HG02678 (cell line): Measurements from ENCODE around the gene ZNF385B.

Experiments
- ATAC-seq: cut with Tn5 transposase; IDR thresholded peaks from one replicate; pipeline ENCODE4 v1.9.1; 2021; ENCODE audit warnings: mild to moderate bottlenecking, moderate library complexity; ENCODE audit not compliant: unreplicated experiment

The ZNF385B gene

GRCh38 chr2:179691235-179691634 is 170.2 kb downstream of the ZNF385B start:
- no peak for ATAC-seq

- ATAC-seq: no peak
These were observed 174.6 kb downstream of the ZNF385B start for GRCh38 chr2:179686718-179687342.

GRCh38 chr2:179686069-179686468 is 175.3 kb downstream of the ZNF385B start:
- ATAC-seq: no peak

- ATAC-seq: no peak
These were observed 176.3 kb downstream of the ZNF385B start for GRCh38 chr2:179685146-179685545.

GRCh38 chr2:179682756-179683155 is 178.7 kb downstream of the ZNF385B start:
- no peak for ATAC-seq

- ATAC-seq: no peak
These were observed 183.5 kb downstream of the ZNF385B start for GRCh38 chr2:179677746-179678505.

- no peak for ATAC-seq
These were observed 184.2 kb downstream of the ZNF385B start for GRCh38 chr2:179677077-179677688.

GRCh38 chr2:179675435-179675834 is 186.0 kb downstream of the ZNF385B start:
- no peak for ATAC-seq

- no peak for ATAC-seq
These were observed 190.1 kb downstream of the ZNF385B start for GRCh38 chr2:179671043-179671981.

- no peak for ATAC-seq
These were observed 192.2 kb downstream of the ZNF385B start for GRCh38 chr2:179669196-179669595.

GRCh38 chr2:179664972-179665812 is 196.2 kb downstream of the ZNF385B start:
- ATAC-seq: no peak

- no peak for ATAC-seq
These were observed 199.4 kb downstream of the ZNF385B start for GRCh38 chr2:179661986-179662385.

- ATAC-seq: no peak
These were observed 204.3 kb downstream of the ZNF385B start for GRCh38 chr2:179657068-179657595.

- ATAC-seq: no peak
These were observed 205.8 kb downstream of the ZNF385B start for GRCh38 chr2:179655627-179656026.

- ATAC-seq: no peak
These were observed 206.6 kb downstream of the ZNF385B start for GRCh38 chr2:179654806-179655205.

- no peak for ATAC-seq
These were observed 209.1 kb downstream of the ZNF385B start for GRCh38 chr2:179652296-179652695.

GRCh38 chr2:179650420-179650819 is 211.0 kb downstream of the ZNF385B start:
- ATAC-seq: no peak

GRCh38 chr2:179646862-179647587 is 214.4 kb downstream of the ZNF385B start:
- ATAC-seq: no peak

- ATAC-seq: no peak
These were observed 215.1 kb downstream of the ZNF385B start for GRCh38 chr2:179646173-179646769.
